ENCODE measurements around the gene ARSI. TPM values are rescaled to one million over a fixed set of nuclear protein-coding genes. Genes with fewer than 3 reads are reported as not detected.

The ARSI gene
- total and polyA plus RNA-seq, 2 of the 13 experiments (the other 11 are each of a cell fraction or from before 2014, with no cell fraction given): 4.2 to 33.9 TPM

GRCh38 chr5:150317048-150318003 lies 14.6 kb upstream of the ARSI start (continued):
- TF ChIP-seq ZNF253 (CRISPR knock-in tag; IDR thresholded peaks at IDR 0.05; ENCODE audit: borderline replicate concordance): no peak
- TF ChIP-seq, protein P1, sequence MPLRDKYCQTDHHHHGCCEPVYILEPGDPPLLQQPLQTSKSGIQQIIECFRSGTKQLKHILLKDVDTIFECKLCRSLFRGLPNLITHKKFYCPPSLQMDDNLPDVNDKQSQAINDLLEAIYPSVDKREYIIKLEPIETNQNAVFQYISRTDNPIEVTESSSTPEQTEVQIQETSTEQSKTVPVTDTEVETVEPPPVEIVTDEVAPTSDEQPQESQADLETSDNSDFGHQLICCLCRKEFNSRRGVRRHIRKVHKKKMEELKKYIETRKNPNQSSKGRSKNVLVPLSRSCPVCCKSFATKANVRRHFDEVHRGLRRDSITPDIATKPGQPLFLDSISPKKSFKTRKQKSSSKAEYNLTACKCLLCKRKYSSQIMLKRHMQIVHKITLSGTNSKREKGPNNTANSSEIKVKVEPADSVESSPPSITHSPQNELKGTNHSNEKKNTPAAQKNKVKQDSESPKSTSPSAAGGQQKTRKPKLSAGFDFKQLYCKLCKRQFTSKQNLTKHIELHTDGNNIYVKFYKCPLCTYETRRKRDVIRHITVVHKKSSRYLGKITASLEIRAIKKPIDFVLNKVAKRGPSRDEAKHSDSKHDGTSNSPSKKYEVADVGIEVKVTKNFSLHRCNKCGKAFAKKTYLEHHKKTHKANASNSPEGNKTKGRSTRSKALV (CRISPR knock-in tag; IDR thresholded peaks at IDR 0.05): no peak
- no peak for TF ChIP-seq ZNF709 (CRISPR knock-in tag; IDR thresholded peaks at IDR 0.05)
- no peak for TF ChIP-seq KDM4B (CRISPR knock-in tag; IDR thresholded peaks at IDR 0.05)
- peak; percentile 88 for TF ChIP-seq ZNF768 (CRISPR knock-in tag; IDR thresholded peaks at IDR 0.05)
- no peak for TF ChIP-seq PRMT3 (CRISPR knock-in tag; IDR thresholded peaks at IDR 0.05; ENCODE audit: borderline replicate concordance, low read depth)
- TF ChIP-seq SALL2 (CRISPR knock-in tag; IDR thresholded peaks at IDR 0.05): no peak; the same call in 1 of the 2 replicates
- TF ChIP-seq KLF9 (CRISPR knock-in tag; IDR thresholded peaks at IDR 0.05; ENCODE audit: low read depth): no peak
- TF ChIP-seq, protein P2, sequence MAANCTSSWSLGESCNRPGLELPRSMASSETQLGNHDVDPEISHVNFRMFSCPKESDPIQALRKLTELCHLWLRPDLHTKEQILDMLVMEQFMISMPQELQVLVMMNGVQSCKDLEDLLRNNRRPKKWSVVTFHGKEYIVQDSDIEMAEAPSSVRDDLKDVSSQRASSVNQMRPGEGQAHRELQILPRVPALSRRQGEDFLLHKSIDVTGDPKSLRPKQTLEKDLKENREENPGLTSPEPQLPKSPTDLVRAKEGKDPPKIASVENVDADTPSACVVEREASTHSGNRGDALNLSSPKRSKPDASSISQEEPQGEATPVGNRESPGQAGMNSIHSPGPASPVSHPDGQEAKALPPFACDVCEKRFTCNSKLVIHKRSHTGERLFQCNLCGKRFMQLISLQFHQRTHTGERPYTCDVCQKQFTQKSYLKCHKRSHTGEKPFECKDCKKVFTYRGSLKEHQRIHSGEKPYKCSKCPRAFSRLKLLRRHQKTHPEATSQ (CRISPR knock-in tag; IDR thresholded peaks at IDR 0.05; ENCODE audit: borderline replicate concordance): 0 out of 2 replicates have a peak, but pooled peaks have one; percentile 56
- TF ChIP-seq ZNF788 (CRISPR knock-in tag; IDR thresholded peaks at IDR 0.05; ENCODE audit: borderline replicate concordance): peak; percentile 38; the same call in 1 of the 2 replicates
- TF ChIP-seq LBX2 (CRISPR knock-in tag; IDR thresholded peaks at IDR 0.05; ENCODE audit: borderline replicate concordance): no peak
- TF ChIP-seq AGO1 (IDR thresholded peaks at IDR 0.05; ENCODE audit: low read depth, low read length, poor library complexity, severe bottlenecking): no peak
- no peak for TF ChIP-seq ZBTB42 (CRISPR knock-in tag; IDR thresholded peaks at IDR 0.05)
- TF ChIP-seq MXD4 (CRISPR knock-in tag; IDR thresholded peaks at IDR 0.05): no peak
- no peak for TF ChIP-seq ZNF563 (CRISPR knock-in tag; IDR thresholded peaks at IDR 0.05)
- TF ChIP-seq KDM2A (CRISPR knock-in tag; IDR thresholded peaks at IDR 0.05; ENCODE audit: borderline replicate concordance, low read depth): no peak
- TF ChIP-seq TEF (CRISPR knock-in tag; IDR thresholded peaks at IDR 0.05): no peak
- no peak for TF ChIP-seq ZBTB8A (CRISPR knock-in tag; IDR thresholded peaks at IDR 0.05; ENCODE audit: borderline replicate concordance, low read depth)
- peak; percentile 95 for TF ChIP-seq RXRA (CRISPR knock-in tag; IDR thresholded peaks at IDR 0.05)
- TF ChIP-seq MYC (CRISPR knock-in tag; IDR thresholded peaks at IDR 0.05; ENCODE audit: borderline replicate concordance): peak; percentile 31; the same call in 1 of the 2 replicates
- TF ChIP-seq CTCF (CRISPR knock-in tag; IDR thresholded peaks at IDR 0.05): 0 out of 2 replicates have a peak, but pooled peaks have one; percentile 3
- no peak for TF ChIP-seq TOPORS (CRISPR knock-in tag; IDR thresholded peaks at IDR 0.05)
- TF ChIP-seq ZNF33B (CRISPR knock-in tag; IDR thresholded peaks at IDR 0.05): no peak
